Stimulated activated CD8-positive, alpha-beta memory T cell treated with anti-CD3 and anti-CD28 coated beads, Interleukin-12 subunit alpha, Interleukin-12 subunit beta, amount 100 ng/mL, for 24 hours (primary cell): Measurements from ENCODE around the gene KRT85.
"Not testable (repeated sequence)": the region's sequence is repeated elsewhere in the genome, so short reads cannot be mapped to it uniquely, and the experiment has no call there.

Experiments
- DNase-seq: peaks from one replicate; pipeline ENCODE4 v3.0.0-alpha.2; 2020; ENCODE audit errors: extremely low read depth

KRT85 gene

GRCh38 chr12:52349196-52349595, 18.1 kb downstream of the KRT85 start:
- DNase-seq: no peak

DNA sequence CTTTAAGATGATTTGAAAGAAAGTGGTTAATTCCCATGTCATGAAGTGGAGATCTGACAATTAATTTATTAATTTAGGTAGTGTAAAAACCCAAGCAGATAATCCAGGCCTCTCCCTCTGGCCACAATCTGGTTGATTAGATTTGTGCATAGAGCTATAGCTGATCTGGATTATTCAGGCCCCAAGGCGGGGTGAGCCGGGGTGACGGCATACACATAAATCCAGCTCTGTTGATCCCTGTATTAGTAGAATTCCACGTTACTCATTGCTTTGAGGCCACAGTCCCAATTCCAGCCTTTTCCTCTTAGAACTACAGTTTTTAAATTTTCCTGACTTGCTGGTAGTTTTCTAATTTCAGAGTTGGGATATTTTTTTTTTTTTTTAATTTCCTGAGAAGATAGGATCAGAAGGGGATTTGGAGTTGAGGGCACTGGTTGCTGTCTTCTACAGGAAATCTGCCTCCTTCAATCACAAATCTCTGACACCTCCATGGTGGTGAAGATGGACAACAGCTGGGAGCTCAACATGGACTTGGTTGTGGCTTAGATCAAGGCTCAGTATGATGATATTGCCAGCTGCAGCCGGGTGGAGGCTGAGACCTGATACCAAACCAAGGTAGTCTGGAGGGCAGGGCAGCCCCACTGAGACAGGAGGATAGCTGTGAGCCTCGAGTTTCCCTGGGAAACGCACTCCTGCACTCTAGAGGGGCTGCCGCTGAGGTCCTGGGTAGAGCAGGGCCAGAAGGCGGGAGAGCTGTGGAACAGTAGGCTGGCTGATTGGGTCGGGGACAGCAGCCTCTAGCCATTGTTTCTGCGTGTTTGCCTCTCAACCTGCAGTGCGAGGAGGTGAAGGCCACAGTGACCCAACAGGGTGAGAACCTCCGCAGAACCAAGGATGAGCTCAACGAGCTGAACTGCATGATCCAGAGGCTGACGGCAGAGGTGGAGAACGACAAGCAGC, 19.4 kb downstream of the KRT85 start:
- DNase-seq: no peak

GRCh38 chr12:52347016-52347415, 20.3 kb downstream of the KRT85 start:
- no peak for DNase-seq

GRCh38 chr12:52346593-52346992, 20.7 kb downstream of the KRT85 start:
- no peak for DNase-seq

DNA sequence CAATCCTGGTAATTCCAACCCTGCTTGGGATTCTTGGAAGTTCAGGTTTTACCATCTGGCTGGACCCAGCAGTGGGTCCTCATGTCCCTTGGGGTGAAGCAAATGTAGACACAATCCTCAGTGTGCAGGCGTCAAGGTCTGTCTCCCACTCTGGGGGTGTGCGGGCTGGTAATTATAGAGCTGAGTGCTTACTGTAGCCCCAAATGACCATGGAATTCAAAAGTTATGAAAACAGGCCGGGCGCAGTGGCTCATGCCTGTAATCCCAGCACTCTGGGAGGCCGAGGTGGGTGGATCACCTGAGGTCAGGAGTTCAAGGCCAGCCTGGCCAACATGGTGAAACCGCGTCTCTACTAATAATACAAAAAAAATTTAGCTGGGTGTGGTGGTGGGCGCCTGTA, 22.2 kb downstream of the KRT85 start:
- DNase-seq: not testable (repeated sequence)

GRCh38 chr12:52344111-52344510, 23.2 kb downstream of the KRT85 start:
- DNase-seq: no peak

DNA sequence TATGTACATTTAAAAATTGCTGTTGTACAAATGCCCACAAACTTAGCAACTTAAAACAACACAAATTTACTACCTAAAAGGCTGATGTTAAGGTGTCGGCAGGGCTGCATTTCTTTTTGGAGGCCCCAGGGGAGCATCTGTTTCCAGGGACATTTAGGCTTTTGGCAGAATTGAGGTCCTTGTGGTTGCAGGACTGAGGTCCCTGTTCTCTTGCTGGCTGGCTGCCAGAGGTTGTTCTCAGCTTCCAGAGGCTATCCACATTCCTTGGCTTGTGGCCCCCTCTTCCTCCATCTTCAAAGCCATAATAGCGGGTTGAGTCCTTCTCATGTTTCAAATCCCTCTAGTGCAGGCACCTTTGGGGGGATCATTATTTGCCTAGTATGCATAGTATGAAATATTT, 23.7 kb downstream of the KRT85 start:
- no peak for DNase-seq

DNA sequence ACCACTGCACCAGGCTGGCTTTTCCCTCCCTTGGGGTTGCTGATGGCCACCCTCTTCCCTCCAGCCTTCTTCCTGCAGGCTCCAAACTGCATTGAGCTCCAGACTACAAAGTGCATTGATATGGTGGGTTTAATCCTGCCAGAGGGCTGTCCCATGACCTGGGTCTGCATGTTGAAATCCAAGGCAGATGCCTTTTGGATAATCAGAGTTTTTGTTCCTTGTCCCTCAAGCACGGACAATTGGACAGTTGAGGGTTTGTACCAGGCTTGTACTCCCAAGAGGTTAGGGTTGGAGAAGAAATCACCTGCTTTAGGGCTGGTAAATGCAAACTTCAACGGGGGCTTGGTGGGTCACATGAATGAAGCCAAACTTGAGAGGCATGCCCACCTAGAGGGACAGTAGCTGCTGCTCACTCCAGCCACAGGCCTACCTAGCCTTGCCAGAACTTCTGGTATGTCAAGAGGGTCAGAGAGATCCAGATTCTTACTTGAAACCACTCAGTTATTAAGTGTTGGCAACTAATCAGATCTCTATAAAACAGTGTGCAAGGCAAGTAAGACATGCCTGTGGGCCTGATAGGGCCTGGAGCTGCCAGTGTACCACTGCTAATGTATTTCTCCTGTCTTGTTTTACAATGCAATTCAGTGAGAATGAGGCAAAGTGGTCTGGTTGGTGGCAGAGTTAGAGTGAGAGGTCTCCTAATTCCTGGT, 24.3 kb downstream of the KRT85 start:
- DNase-seq: no peak

DNA sequence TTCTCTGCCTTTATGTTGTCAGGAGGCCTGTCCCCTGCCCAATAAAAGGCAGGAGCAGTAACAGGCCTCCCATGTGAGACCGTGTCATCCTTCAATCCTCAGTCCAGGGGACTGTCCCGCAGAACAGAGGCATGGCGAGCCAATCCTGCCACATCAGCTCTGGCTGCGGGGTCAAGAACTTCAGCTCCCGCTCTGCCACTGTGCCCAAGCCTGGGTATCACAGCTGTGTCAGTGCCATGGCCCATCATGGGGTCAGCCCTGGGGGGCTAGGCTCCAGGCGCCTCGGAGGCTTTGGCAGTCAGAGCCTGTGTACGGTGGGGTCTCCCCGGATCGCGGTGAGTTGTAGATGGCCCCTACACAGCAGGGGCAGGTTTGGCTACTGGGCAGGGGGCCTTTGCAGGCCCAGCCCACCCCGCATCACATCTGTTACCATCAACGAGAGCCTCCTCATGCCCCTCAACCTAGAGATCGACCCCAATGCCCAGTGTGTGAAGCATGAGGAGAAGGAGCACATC, 26.2 kb downstream of the KRT85 start:
- DNase-seq: no peak

GRCh38 chr12:52338241-52338960, 28.9 kb downstream of the KRT85 start:
- DNase-seq: no peak

DNA sequence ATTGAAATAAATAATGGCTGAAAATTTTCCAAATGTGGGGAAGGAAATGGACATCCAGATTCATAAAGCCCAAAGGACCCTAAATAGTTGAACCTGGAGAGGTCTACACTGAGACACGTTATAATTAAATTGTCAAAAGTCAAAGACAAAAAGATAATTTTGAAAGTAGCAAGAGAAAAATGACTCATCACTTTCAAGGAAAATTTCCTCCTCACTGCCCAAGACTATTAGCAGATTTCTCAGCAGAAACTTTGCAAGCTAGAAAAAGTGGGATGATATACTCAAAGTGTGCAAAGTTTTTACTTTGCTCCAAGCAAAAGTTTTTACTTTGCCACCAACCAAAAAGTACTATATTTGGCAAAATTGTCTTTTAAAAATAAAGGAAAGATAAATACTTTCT, 30.2 kb downstream of the KRT85 start:
- DNase-seq: no peak

DNA sequence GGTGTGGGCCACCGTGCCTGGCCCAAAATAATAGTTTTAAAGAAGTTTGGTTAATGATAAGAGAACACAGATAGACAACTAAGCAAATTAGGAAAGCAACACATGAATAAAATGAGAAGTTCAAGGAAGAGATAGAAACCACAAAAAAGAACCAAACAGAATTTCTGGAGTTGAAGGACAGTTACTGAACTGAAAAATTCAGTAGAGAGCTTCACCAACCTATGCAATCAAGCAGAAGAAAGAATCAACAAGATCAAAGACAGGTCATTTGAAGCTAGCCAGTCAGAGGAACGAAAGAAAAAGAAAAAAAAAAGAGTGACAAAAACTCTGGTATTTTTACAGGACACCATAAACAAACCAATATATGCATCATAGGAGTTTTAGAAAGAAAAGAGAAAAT, 30.6 kb downstream of the KRT85 start:
- DNase-seq: no peak

- DNase-seq: no peak
Measured at GRCh38 chr12:52335598-52336262, 31.6 kb downstream of the KRT85 start.

DNA sequence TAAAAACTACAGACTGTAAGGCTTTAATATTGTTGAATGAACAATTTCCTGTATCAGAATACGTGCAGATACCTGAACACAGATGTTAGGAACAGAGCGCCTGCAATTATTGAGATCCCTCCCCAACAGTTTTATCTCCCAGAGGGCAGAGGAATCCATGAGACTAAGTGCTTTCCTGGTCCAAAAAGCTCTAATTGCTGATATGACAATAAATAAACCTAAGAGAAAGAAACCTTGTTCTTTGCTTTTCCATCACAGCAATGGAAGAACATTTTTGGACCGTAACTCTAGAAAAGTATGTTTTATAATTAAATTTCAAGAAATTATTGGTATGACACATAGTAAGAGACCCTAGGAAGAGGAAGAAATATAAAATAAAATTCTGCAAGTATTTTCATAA, 33.1 kb downstream of the KRT85 start:
- no peak for DNase-seq

DNA sequence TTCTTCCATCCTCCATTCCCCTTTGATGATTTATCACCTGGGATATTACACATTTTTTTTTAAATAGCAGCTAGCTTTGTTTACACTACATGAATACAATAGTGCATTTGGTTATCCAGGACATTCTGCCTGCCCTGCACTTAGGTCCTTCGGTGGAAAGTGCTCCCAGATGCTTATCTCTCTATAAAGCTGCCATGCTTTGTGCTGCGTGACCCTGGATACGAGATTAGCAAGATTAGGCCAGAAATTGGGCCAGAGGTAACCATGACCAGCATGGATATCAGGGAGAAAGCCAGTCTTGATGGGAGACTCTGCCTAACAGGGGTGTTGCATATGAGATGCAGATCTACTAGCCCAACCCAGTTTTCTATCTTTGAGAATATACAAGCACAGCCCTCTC, 34.0 kb downstream of the KRT85 start:
- DNase-seq: no peak

DNA sequence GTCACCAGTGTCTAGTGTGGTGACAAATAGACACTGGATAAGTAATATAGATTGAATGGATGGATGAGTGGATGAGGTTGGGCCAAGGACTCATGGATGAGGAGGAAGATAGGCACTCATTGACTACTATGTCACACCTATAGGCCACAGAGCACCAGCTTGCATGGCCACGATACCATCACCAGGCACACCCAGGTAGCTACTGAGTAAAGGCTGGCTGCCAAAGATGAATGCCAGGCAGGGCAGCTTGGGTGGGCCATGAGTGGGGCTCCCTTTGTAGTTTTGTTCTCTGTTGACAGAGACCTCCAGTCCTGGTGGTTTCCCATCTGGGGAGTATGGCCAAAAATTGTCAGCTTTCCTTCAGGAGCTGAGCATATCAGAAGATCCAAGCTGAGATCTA, 34.9 kb downstream of the KRT85 start:
- DNase-seq: no peak

GRCh38 chr12:52331833-52332232, 35.4 kb downstream of the KRT85 start:
- no peak for DNase-seq

- DNase-seq: no peak
Measured at GRCh38 chr12:52331039-52331438, 36.2 kb downstream of the KRT85 start.

DNA sequence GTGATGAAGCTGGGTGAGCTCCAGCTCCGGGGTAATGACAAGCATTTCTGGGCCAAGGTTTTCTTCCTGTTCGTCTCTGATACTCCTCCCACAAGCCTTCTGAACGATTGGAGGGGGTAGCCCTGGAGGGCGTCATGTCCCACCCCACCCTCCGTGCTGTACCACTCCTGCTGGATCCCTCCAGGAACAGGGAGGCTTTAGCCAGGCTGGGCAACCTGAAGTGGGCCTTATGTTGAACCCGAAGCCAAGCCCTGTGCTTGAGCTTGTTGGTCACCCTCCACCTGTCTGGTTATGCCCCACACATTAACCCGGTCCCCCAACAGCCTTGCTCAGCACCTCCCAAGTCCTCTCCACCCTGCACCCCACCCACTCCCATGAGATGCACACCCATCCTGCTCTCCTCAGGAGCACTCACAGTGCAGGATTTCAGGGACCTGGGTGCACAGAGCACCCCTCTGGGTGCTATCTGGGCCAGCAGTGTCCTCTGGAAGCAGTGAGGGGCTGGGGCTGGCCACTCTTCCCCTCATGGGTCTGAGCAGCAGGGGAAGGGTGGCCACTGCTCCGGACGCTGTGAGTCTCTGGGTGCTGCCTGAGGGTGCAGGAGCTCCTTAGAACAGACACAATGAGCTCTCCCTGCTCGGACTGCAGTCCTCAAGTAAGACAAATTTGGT, 39.3 kb downstream of the KRT85 start:
- no peak for DNase-seq

DNA sequence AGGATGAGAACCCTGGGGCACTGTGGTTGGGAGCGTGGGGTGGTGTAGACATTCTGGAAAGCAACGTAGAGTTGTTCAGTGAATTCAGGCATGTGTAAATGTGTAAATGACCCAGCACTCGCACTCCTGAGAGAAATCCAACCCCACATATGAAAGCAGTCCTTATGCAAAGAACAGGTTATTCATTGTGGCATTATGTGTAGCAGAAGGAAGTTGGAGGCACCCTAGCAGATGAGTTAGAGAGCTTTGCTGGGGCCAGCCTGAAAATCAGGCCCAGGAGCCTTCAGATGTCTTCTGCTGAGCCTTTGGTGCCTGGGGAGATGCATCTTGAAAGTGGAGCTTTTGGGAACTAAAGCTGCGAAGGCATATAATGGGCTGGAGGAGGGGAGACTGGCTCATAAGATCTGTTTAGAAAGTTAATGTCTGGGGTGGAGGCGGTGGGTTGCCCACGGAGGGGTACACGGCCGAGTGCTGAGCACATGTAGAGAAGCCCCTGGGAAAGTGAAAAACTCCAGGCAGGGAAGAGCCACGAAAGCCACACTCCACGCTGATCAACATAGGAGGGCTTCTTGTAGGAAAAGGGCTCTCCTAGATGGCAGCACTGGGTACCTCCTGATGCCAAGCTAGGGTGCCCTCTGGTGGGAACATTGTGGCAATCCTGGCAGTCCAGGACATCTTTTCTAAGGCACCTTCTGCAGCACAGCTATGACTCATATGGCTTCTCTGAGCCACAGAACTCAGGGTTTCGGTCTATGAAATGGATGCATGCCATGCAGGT, 40.0 kb downstream of the KRT85 start:
- DNase-seq: peak; percentile 34

DNA sequence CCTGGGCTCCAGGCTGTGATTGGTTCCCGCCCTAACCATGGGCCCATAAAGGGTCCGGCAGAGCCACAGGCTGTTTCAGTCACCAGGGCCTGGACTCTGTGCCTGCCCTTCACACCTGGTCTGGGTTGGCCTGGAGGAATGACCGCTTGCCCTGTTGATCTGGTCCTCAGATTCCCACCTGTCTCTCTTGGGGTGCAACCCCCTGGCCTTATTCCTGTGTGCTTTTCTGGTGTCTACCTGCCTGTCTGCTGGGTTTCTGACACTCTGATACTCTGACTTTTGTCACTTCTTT, 43.2 kb downstream of the KRT85 start:
- no peak for DNase-seq
